ENCODE data around the gene GLIS1. TPM values are rescaled to one million over a fixed set of nuclear protein-coding genes. Genes with fewer than 3 reads are reported as not detected.

GLIS1 gene
- total and polyA plus RNA-seq, 12 donors: 0.06 to 0.10 (median 0.09) TPM; not detected in 7

DNA sequence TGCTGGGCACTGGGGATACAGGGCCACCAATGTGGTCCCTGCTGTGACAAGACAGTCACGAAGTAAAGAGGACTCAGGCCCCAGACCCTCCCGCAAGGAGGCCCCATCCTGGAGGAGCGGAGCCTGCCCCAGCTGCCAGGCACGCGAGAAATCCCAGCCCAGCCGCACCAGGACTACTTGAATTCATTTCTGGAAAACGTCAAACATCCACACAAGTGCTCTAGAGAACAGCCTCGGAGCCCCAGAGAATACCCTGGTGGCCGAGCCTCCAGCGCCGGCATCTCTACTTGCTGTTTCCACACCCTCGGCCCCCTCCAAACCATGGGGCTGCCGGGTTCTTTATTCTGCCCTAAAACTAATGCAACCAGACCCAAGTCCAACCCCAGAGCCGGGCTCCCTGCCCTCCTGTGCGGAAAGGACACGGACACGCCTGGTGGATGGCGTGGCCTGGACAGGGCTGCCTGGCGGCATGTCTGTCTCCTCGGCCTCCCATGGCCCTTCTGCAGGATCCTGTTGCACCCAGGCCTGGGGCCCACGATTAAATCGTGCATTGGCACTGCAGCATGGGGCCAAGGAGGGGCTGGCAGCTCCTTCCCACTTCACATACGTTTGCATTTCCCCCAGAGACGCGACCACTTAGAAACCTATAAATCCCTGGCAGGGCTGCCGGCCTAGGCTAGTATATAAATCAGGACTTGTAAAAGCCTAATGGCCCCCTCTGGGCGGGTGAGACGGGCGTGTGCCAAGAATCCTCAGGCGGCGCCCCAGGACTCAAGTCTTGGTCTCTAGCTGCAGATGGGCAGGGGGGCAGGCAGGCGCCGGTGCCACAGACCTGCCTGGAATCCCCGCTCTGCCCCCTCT lies 238.5 kb downstream of the GLIS1 start:
- Histone ChIP-seq H3K4me3 (no peak overlapping the region), H3K9me3 (no peaks in the 10 kb centered on the region), H3K27me3 (peaks cover 0 to 62% (median 33%) of the 10 kb centered on the region in 7 donors), H3K27ac (no peak overlapping the region), H3K36me3 (no peaks in the 10 kb centered on the region), H3K4me1 (no peaks in the 10 kb centered on the region)
- no peak for ATAC-seq
- DNase-seq: no peak
- 79 to 82% methylated on average over 34 of the region's 34 CpGs for WGBS, 2 donors
- intact Hi-C loops (cut with DNase I): no loop called here
- TF ChIP-seq, protein P1, sequence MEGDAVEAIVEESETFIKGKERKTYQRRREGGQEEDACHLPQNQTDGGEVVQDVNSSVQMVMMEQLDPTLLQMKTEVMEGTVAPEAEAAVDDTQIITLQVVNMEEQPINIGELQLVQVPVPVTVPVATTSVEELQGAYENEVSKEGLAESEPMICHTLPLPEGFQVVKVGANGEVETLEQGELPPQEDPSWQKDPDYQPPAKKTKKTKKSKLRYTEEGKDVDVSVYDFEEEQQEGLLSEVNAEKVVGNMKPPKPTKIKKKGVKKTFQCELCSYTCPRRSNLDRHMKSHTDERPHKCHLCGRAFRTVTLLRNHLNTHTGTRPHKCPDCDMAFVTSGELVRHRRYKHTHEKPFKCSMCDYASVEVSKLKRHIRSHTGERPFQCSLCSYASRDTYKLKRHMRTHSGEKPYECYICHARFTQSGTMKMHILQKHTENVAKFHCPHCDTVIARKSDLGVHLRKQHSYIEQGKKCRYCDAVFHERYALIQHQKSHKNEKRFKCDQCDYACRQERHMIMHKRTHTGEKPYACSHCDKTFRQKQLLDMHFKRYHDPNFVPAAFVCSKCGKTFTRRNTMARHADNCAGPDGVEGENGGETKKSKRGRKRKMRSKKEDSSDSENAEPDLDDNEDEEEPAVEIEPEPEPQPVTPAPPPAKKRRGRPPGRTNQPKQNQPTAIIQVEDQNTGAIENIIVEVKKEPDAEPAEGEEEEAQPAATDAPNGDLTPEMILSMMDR (IDR thresholded peaks at IDR 0.05): no peak

DNA sequence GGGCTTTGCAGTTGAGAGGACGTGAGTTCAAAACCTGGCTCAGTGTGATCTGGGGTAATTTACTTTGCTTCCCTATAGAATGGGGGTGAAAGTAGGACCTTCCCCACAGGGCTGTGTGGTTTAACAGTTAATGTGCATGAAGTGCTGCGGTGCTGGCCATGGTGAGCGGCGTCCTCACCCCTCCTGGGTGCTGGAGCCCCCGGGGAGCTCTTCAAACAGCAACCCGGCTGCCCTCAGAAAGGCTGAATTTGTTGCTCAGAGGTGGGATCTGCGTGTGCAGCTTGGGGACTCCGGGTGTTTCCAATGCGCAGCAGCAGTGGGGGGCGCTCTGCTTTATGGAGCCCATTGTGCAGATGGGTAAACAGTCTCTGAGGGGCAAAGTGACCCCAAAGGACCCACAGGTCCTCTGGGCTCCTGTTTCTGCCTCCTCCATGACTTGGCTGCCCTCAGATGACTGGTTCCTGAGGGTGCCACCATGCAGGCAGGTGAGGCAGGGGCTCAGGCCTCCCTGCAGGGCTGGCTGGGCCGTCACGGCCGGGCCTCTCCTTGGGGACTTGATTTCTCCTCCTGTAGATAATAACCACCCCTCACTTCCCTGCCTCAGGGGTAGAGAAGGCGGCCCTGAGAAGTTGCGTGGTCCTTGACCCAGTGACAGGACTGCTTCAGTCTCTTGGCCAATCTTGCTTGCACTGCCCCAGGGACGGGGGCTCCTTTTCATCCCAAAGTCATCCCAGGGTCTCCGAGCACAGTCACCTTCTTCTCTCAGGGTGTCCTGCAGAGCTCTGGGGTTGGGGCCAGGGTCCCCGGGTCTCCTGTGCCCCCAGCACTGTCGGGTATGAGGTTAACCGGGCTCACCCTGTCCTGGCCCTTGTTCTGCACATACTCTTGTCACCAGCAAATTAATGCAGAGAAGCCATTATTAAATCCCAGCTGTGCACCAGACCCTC lies 239.4 kb downstream of the GLIS1 start:
- WGBS, 2 donors: 79 to 83% methylated on average over 20 of the region's 20 CpGs
- Histone ChIP-seq H3K4me1 (no peaks in the 10 kb centered on the region), H3K4me3 (no peak overlapping the region), H3K27ac (no peak overlapping the region), H3K27me3 (peaks cover 0 to 66% (median 33%) of the 10 kb centered on the region in 7 donors), H3K36me3 (no peaks in the 10 kb centered on the region), H3K9me3 (no peaks in the 10 kb centered on the region)
- intact Hi-C loops (cut with DNase I): loop anchor here in 1 of 10 donors (10.0 kb wide), 1 partner anchor 85 kb away; no protein-coding TSS in a partner anchor
- DNase-seq (no peak), ATAC-seq (no peak)
- TF ChIP-seq, protein P1 (IDR thresholded peaks at IDR 0.05): no peak

DNA sequence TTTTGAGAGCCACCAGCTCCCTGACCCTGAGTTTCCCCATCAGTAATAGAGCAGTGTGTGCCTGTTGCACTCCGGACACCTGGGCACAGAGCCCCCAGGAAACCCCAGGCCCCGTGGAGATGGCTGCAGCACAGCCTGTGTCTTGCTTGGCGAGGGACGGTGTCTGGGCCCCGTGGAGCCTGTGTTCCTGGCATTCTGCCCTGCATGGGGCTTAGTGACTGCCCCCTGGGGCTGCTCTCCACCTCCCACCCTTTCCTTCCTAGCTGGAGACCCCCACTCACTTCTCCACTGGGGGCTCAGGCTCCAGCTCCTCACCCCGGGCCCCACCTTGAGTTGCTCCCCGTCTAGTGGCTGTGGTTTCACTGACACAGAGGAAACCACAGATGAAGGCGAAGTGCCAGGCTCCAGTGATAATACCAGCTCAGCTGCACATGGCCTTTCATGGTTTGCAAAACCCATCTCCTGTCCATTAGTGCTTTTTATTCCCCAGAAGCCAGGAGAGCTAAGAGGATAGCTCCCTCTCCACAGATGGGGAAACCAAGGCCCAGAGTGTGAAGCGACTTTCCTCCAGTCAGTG lies 240.3 kb downstream of the GLIS1 start:
- intact Hi-C loops (cut with DNase I): loop anchor here in 1 of 10 donors (10.0 kb wide), 1 partner anchor 86 kb away; no protein-coding TSS in a partner anchor
- no peaks in the 10 kb centered on the region for H3K4me1 ChIP-seq
- no peak for DNase-seq
- H3K27ac ChIP-seq: no peak overlapping the region
- no peaks in the 10 kb centered on the region for H3K9me3 ChIP-seq
- H3K4me3 ChIP-seq: no peak overlapping the region
- ATAC-seq: no peak
- H3K27me3 ChIP-seq: peaks cover 0 to 65% (median 33%) of the 10 kb centered on the region in 7 donors
- 60 to 63% methylated on average over 9 of the region's 9 CpGs for WGBS, 2 donors
- no peaks in the 10 kb centered on the region for H3K36me3 ChIP-seq
- TF ChIP-seq, protein P1 (IDR thresholded peaks at IDR 0.05): no peak
